Lung (tissue), 4 donors: ENCODE measurements around the gene PHYH. TPM values are rescaled to one million over a fixed set of nuclear protein-coding genes. Genes with fewer than 3 reads are reported as not detected.

ENCODE experiments used
- polyA plus RNA-seq, 2 donors: library from polyadenylated mRNA; stranded (reverse); fragments of 200-250 nt; gene quantifications; one replicate each; pipeline ENCODE4 v1.2.1, GENCODE V29; 2013
- total RNA-seq, 2 donors: library from RNA; depleted of rRNA in 1 of 2; stranded (reverse); fragments of >200 nt in 1 of 2; gene quantifications; one replicate each; pipeline ENCODE4 v1.2.1, GENCODE V29; 2014 to 2021
- donor health status: Bipolar disorder and iron deficiency.
- donor health status: healthy.
- donor health status: DM: yes; HTN: yes; CAD: no.

Gene PHYH
- total and polyA plus RNA-seq, 4 donors: 14.8 to 28.9 (median 22.8) TPM

Other genes with a start within 250 kb of the PHYH start
- 10 to 100 TPM; 41.2 to 45.6 TPM for gene OPTN, start 199.9 kb downstream of the PHYH start, total RNA-seq
- gene OPTN, start 199.9 kb downstream of the PHYH start, polyA plus RNA-seq: 10 to 100 TPM; 23.0 to 34.3 TPM
- gene MCM10, start 138.5 kb downstream of the PHYH start, total RNA-seq: 1 to 10 TPM; 1.5 to 1.8 TPM
- gene MCM10, start 138.5 kb downstream of the PHYH start, polyA plus RNA-seq: under 1 TPM; 0.54 to 0.59 TPM
- under 1 TPM in 1 of 2 donors, not detected in 1; 0.91 TPM for gene UCMA, start 65.7 kb downstream of the PHYH start, total RNA-seq
- gene UCMA, start 65.7 kb downstream of the PHYH start, polyA plus RNA-seq: not detected
- gene SEPHS1, start 48.2 kb upstream of the PHYH start, total RNA-seq: 10 to 100 TPM; 37.4 to 47.3 TPM
- 10 to 100 TPM; 19.5 to 33.4 TPM for gene SEPHS1, start 48.2 kb upstream of the PHYH start, polyA plus RNA-seq
- 10 to 100 TPM; 12.7 to 27.6 TPM for gene BEND7, start 228.9 kb upstream of the PHYH start, total RNA-seq
- gene BEND7, start 228.9 kb upstream of the PHYH start, polyA plus RNA-seq: 1 to 10 TPM; 4.9 to 8.1 TPM